ENCODE results near the gene ARHGAP22.

GRCh38 chr10:48551861-48552591 lies 52.8 kb downstream of the ARHGAP22 start:
- TF ChIP-seq, protein P1, sequence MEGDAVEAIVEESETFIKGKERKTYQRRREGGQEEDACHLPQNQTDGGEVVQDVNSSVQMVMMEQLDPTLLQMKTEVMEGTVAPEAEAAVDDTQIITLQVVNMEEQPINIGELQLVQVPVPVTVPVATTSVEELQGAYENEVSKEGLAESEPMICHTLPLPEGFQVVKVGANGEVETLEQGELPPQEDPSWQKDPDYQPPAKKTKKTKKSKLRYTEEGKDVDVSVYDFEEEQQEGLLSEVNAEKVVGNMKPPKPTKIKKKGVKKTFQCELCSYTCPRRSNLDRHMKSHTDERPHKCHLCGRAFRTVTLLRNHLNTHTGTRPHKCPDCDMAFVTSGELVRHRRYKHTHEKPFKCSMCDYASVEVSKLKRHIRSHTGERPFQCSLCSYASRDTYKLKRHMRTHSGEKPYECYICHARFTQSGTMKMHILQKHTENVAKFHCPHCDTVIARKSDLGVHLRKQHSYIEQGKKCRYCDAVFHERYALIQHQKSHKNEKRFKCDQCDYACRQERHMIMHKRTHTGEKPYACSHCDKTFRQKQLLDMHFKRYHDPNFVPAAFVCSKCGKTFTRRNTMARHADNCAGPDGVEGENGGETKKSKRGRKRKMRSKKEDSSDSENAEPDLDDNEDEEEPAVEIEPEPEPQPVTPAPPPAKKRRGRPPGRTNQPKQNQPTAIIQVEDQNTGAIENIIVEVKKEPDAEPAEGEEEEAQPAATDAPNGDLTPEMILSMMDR (conservative IDR thresholded peaks at IDR 0.05; ENCODE audit: low read length): peak; percentile 99
- TF ChIP-seq EZH2phosphoT487 (IDR thresholded peaks at IDR 0.05; ENCODE audit: borderline replicate concordance, low read depth, low read length): no peak

Data from OCI-LY7 (cell line).